ACC112 (cell line): ENCODE data around the gene ADAMTS10.
"Not testable (repeated sequence)": the region's sequence is repeated elsewhere in the genome, so short reads cannot be mapped to it uniquely, and the experiment has no call there.

Experiments used
- H2AFZ ChIP-seq: fragments of 200-600 bp; sonication (generic); one replicate; pipeline ENCODE4 v1.6.0; 2017; ENCODE audit warnings: antibody characterized with exemption, low read length; ENCODE audit not compliant: unreplicated experiment
- H3K27ac ChIP-seq: fragments of 200-600 bp; sonication (generic); 2 replicates; pipeline ENCODE4 v1.5.1; 2014; ENCODE audit warnings: low read depth, mild to moderate bottlenecking, antibody characterized with exemption, low read length, moderate library complexity
- H3K27me3 ChIP-seq: fragments of 200-600 bp; sonication (generic); 2 replicates; pipeline ENCODE4 v1.6.1; 2014; ENCODE audit warnings: mild to moderate bottlenecking, antibody characterized with exemption, low read length, moderate library complexity, mixed read lengths; ENCODE audit not compliant: insufficient read depth
- H3K36me3 ChIP-seq: fragments of 200-600 bp; sonication (generic); 2 replicates; pipeline ENCODE4 v1.6.1; 2016; ENCODE audit warnings: mild to moderate bottlenecking, antibody characterized with exemption, low read length, moderate library complexity, mixed read lengths; ENCODE audit not compliant: insufficient read depth
- H3K4me1 ChIP-seq: fragments of 200-600 bp; sonication (generic); one replicate; pipeline ENCODE4 v1.6.1; 2016; ENCODE audit warnings: low read length, mixed read lengths; ENCODE audit not compliant: insufficient read depth, unreplicated experiment, control insufficient read depth
- H3K4me3 ChIP-seq: fragments of 200-600 bp; sonication (generic); 2 replicates; pipeline ENCODE4 v1.5.1; 2014; ENCODE audit warnings: mild to moderate bottlenecking, low read depth, low read length
- H3K79me2 ChIP-seq: fragments of 200-600 bp; sonication (generic); one replicate; pipeline ENCODE4 v1.6.0; 2016; ENCODE audit warnings: low read length; ENCODE audit not compliant: control insufficient read depth, unreplicated experiment, insufficient read depth

Gene ADAMTS10

GRCh38 chr19:8564866-8565265, 45.6 kb downstream of the ADAMTS10 start:
- not testable (repeated sequence) for H3K4me3 ChIP-seq, H3K36me3 ChIP-seq, H3K27me3 ChIP-seq, H3K79me2 ChIP-seq, H2AFZ ChIP-seq, H3K27ac ChIP-seq
- H3K4me1 ChIP-seq: peaks cover 11% of the 10 kb centered on the region

- no peak overlapping the region for H3K4me3 ChIP-seq
- H3K79me2 ChIP-seq: no peaks in the 10 kb centered on the region
- no peaks in the 10 kb centered on the region for H3K36me3 ChIP-seq
- H3K27ac ChIP-seq: no peak overlapping the region
- no peaks in the 10 kb centered on the region for H3K27me3 ChIP-seq
- no peak overlapping the region for H2AFZ ChIP-seq
- H3K4me1 ChIP-seq: no peaks in the 10 kb centered on the region
Observed at GRCh38 chr19:8561075-8561764, 49.3 kb downstream of the ADAMTS10 start.

GRCh38 chr19:8558325-8558724, 52.2 kb downstream of the ADAMTS10 start:
- H3K27ac ChIP-seq: no peak overlapping the region
- no peak overlapping the region for H3K4me3 ChIP-seq
- H2AFZ ChIP-seq: no peak overlapping the region
- no peaks in the 10 kb centered on the region for H3K36me3 ChIP-seq
- H3K27me3 ChIP-seq: no peaks in the 10 kb centered on the region
- no peaks in the 10 kb centered on the region for H3K79me2 ChIP-seq
- no peaks in the 10 kb centered on the region for H3K4me1 ChIP-seq

GRCh38 chr19:8557642-8558238, 52.8 kb downstream of the ADAMTS10 start:
- no peaks in the 10 kb centered on the region for H3K27me3 ChIP-seq
- H3K4me1 ChIP-seq: no peaks in the 10 kb centered on the region
- H3K36me3 ChIP-seq: no peaks in the 10 kb centered on the region
- no peak overlapping the region for H3K27ac ChIP-seq
- H3K79me2 ChIP-seq: no peaks in the 10 kb centered on the region
- no peak overlapping the region for H2AFZ ChIP-seq
- H3K4me3 ChIP-seq: no peak overlapping the region

GRCh38 chr19:8553729-8554128, 56.8 kb downstream of the ADAMTS10 start:
- not testable (repeated sequence) for H2AFZ ChIP-seq, H3K4me3 ChIP-seq, H3K36me3 ChIP-seq, H3K4me1 ChIP-seq, H3K79me2 ChIP-seq, H3K27ac ChIP-seq, H3K27me3 ChIP-seq

- Histone ChIP-seq H3K27ac (no peak overlapping the region), H3K4me1 (no peaks in the 10 kb centered on the region), H2AFZ (no peak overlapping the region), H3K36me3 (no peaks in the 10 kb centered on the region), H3K79me2 (no peaks in the 10 kb centered on the region), H3K27me3 (no peaks in the 10 kb centered on the region), H3K4me3 (no peak overlapping the region)
Observed at GRCh38 chr19:8552810-8553209, 57.7 kb downstream of the ADAMTS10 start.

GRCh38 chr19:8550070-8550469, 60.4 kb downstream of the ADAMTS10 start:
- Histone ChIP-seq H3K4me1 (no peaks in the 10 kb centered on the region), H2AFZ (no peak overlapping the region), H3K27ac (no peak overlapping the region), H3K79me2 (no peaks in the 10 kb centered on the region), H3K36me3 (no peaks in the 10 kb centered on the region), H3K27me3 (no peaks in the 10 kb centered on the region), H3K4me3 (no peak overlapping the region)

- no peaks in the 10 kb centered on the region for H3K79me2 ChIP-seq
- H2AFZ ChIP-seq: no peak overlapping the region
- peaks cover 1% of the 10 kb centered on the region for H3K4me1 ChIP-seq
- H3K27ac ChIP-seq: no peak overlapping the region
- H3K4me3 ChIP-seq: no peak overlapping the region
- no peaks in the 10 kb centered on the region for H3K36me3 ChIP-seq
- H3K27me3 ChIP-seq: no peaks in the 10 kb centered on the region
Observed at GRCh38 chr19:8545743-8546142, 64.8 kb downstream of the ADAMTS10 start.

- H3K4me1 ChIP-seq: peaks cover 2% of the 10 kb centered on the region
- H3K4me3 ChIP-seq: no peak overlapping the region
- no peak overlapping the region for H3K27ac ChIP-seq
- H3K79me2 ChIP-seq: no peaks in the 10 kb centered on the region
- H2AFZ ChIP-seq: no peak overlapping the region
- H3K36me3 ChIP-seq: no peaks in the 10 kb centered on the region
- no peaks in the 10 kb centered on the region for H3K27me3 ChIP-seq
Observed at GRCh38 chr19:8544168-8544567, 66.3 kb downstream of the ADAMTS10 start.

- Histone ChIP-seq H3K4me3 (no peak overlapping the region), H3K79me2 (no peaks in the 10 kb centered on the region), H2AFZ (no peak overlapping the region), H3K27ac (no peak overlapping the region), H3K27me3 (no peaks in the 10 kb centered on the region), H3K36me3 (no peaks in the 10 kb centered on the region), H3K4me1 (peaks cover 2% of the 10 kb centered on the region)
Observed at GRCh38 chr19:8539621-8540149, 70.8 kb downstream of the ADAMTS10 start.

GRCh38 chr19:8537099-8537498, 73.4 kb downstream of the ADAMTS10 start:
- Histone ChIP-seq H3K36me3 (no peaks in the 10 kb centered on the region), H3K79me2 (no peaks in the 10 kb centered on the region), H3K4me1 (peaks cover 2% of the 10 kb centered on the region), H3K27ac (no peak overlapping the region), H3K27me3 (no peaks in the 10 kb centered on the region), H3K4me3 (no peak overlapping the region), H2AFZ (no peak overlapping the region)
